Fibroblast of lung (primary cell): Measurements from ENCODE around the gene GALNT12. TPM values are rescaled to one million over a fixed set of nuclear protein-coding genes. Genes with fewer than 3 reads are reported as not detected.
A peak's percentile ranks its signal among the peaks of the same experiment; 100 is the strongest.

Experiments
- DNase-seq, 2 donors: peaks; one replicate each; pipeline versions ENCODE4 v3.0.0 to v3.0.0-alpha.2; 2010; ENCODE audit warnings: low read depth in 2 of 2
- H2AFZ ChIP-seq: 2 replicates; pipeline ENCODE4 v1.5.1; 2012; ENCODE audit warnings: low read length, control low read depth, inconsistent platforms
- H3K27ac ChIP-seq: 2 replicates; pipeline ENCODE4 v1.5.1; 2011; ENCODE audit warnings: low read length, control low read depth; ENCODE audit not compliant: insufficient read depth
- H3K27me3 ChIP-seq: 2 replicates; pipeline ENCODE4 v1.5.1; 2011; ENCODE audit warnings: mild to moderate bottlenecking, low read length; ENCODE audit not compliant: control insufficient read depth, insufficient read depth
- H3K36me3 ChIP-seq: 2 replicates; pipeline ENCODE4 v1.5.1; 2011; ENCODE audit warnings: low read length; ENCODE audit not compliant: control insufficient read depth, insufficient read depth
- H3K4me1 ChIP-seq: 2 replicates; pipeline ENCODE4 v1.5.1; 2011; ENCODE audit warnings: low read length; ENCODE audit not compliant: control insufficient read depth, insufficient read depth; ENCODE audit errors: extremely low read depth
- H3K4me2 ChIP-seq: 2 replicates; pipeline ENCODE4 v1.5.1; 2011; ENCODE audit warnings: low read length, control low read depth; ENCODE audit not compliant: insufficient read depth; ENCODE audit errors: extremely low read depth
- H3K4me3 ChIP-seq, 4 experiments: fragments of 200-600 bp in 1 of 4; sonication (generic) in 1 of 4; replicated peaks in 1 of 4; 2 replicates each; pipeline ENCODE4 v1.5.1; 2011 to 2016; ENCODE audit warnings: low read length in 4 of 4, low read depth in 3 of 4, mild to moderate bottlenecking in 3 of 4, control low read depth in 2 of 4, inconsistent platforms in 1 of 4, mixed read lengths in 1 of 4; ENCODE audit not compliant: insufficient read depth in 1 of 4; ENCODE audit errors: control extremely low read depth in 1 of 4
- H3K79me2 ChIP-seq: 2 replicates; pipeline ENCODE4 v1.5.1; 2012; ENCODE audit warnings: mild to moderate bottlenecking, low read length, inconsistent platforms; ENCODE audit not compliant: control insufficient read depth, insufficient read depth
- H3K9ac ChIP-seq: 2 replicates; pipeline ENCODE4 v1.5.1; 2011; ENCODE audit warnings: mild to moderate bottlenecking, low read length, control low read depth; ENCODE audit not compliant: insufficient read depth
- H3K9me3 ChIP-seq: 2 replicates; pipeline ENCODE4 v1.5.1; 2012; ENCODE audit warnings: low read depth, low read length; ENCODE audit not compliant: control insufficient read depth, insufficient read depth
- H4K20me1 ChIP-seq: 2 replicates; pipeline ENCODE4 v1.5.1; 2011; ENCODE audit warnings: low read length; ENCODE audit not compliant: control insufficient read depth, insufficient read depth; ENCODE audit errors: extremely low read depth
- CTCF ChIP-seq, 2 donors: IDR thresholded peaks in 1 of 2; conservative IDR thresholded peaks in 1 of 2; 1 replicate in 1 of 2; 2 replicates in 1 of 2; pipeline ENCODE4 v1.5.1; 2011 to 2012; ENCODE audit warnings: low read length in 2 of 2, control low read depth in 1 of 2, inconsistent platforms in 1 of 2, low read depth in 1 of 2, mild to moderate bottlenecking in 1 of 2
- EZH2 ChIP-seq: IDR thresholded peaks from 2 replicates; pipeline ENCODE4 v1.5.1; 2012; ENCODE audit warnings: low read length, control low read depth, mild to moderate bottlenecking; ENCODE audit errors: missing control alignments
- polyA plus RNA-seq, 2 donors: library from polyadenylated mRNA; depleted of rRNA in 1 of 2; stranded (reverse) in 1 of 2; unstranded in 1 of 2; fragments of >200 nt; gene quantifications; 2 replicates each; pipeline ENCODE4 v1.2.1, GENCODE V29; 2011 to 2012; ENCODE audit warnings: missing spikeins in 1 of 2
- total RNA-seq: library from RNA; depleted of rRNA; stranded (reverse); fragments of >200 nt; gene quantifications from 2 replicates; pipeline ENCODE4 v1.2.1, GENCODE V29; 2014

GALNT12 gene
- total and polyA plus RNA-seq, 2 donors (not counting 1 experiment from before 2014, with no cell fraction given) = 9.4 to 18.2 TPM

GRCh38 chr9:98887918-98888510 lies 80.5 kb downstream of the GALNT12 start:
- Histone ChIP-seq H3K4me3 (no peak overlapping the region), H3K4me2 (no peak overlapping the region), H3K9ac (no peak overlapping the region), H3K9me3 (no peaks in the 10 kb centered on the region), H3K36me3 (no peaks in the 10 kb centered on the region), H4K20me1 (no peaks in the 10 kb centered on the region), H3K4me1 (peaks cover 5% of the 10 kb centered on the region), H3K27ac (no peak overlapping the region), H3K27me3 (no peaks in the 10 kb centered on the region), H3K79me2 (no peaks in the 10 kb centered on the region), H2AFZ (no peak overlapping the region)
- DNase-seq = peak in 1 of 2 donors; percentile 30
- TF ChIP-seq EZH2 = no peak
- no peak for TF ChIP-seq CTCF (conservative IDR thresholded peaks at IDR 0.05 in 1 of 2, IDR thresholded peaks at IDR 0.05 in 1 of 2; ENCODE audit: low read depth in 1 of 2, low read length in 2 of 2)

GRCh38 chr9:98888801-98889421 lies 81.4 kb downstream of the GALNT12 start:
- TF ChIP-seq CTCF (conservative IDR thresholded peaks at IDR 0.05 in 1 of 2, IDR thresholded peaks at IDR 0.05 in 1 of 2; ENCODE audit: low read depth in 1 of 2, low read length in 2 of 2) (no peak), EZH2 (no peak)
- H3K27me3 ChIP-seq = no peaks in the 10 kb centered on the region
- H3K4me2 ChIP-seq = peak overlapping the region; percentile 40
- no peaks in the 10 kb centered on the region for H4K20me1 ChIP-seq
- no peaks in the 10 kb centered on the region for H3K79me2 ChIP-seq
- H3K27ac ChIP-seq = no peak overlapping the region
- H3K9ac ChIP-seq = no peak overlapping the region
- DNase-seq = peak; percentile 50 to 60
- H3K4me1 ChIP-seq = peaks cover 5% of the 10 kb centered on the region
- no peak overlapping the region for H3K4me3 ChIP-seq
- H2AFZ ChIP-seq = no peak overlapping the region
- H3K9me3 ChIP-seq = no peaks in the 10 kb centered on the region
- H3K36me3 ChIP-seq = no peaks in the 10 kb centered on the region

GRCh38 chr9:98890256-98890655 lies 82.8 kb downstream of the GALNT12 start:
- no peaks in the 10 kb centered on the region for H3K79me2 ChIP-seq
- no peaks in the 10 kb centered on the region for H3K9me3 ChIP-seq
- no peak overlapping the region for H3K4me3 ChIP-seq
- H3K4me2 ChIP-seq = no peak overlapping the region
- H3K27ac ChIP-seq = no peak overlapping the region
- no peaks in the 10 kb centered on the region for H3K27me3 ChIP-seq
- no peak for DNase-seq
- no peak overlapping the region for H3K9ac ChIP-seq
- no peak for TF ChIP-seq EZH2
- no peak for TF ChIP-seq CTCF (conservative IDR thresholded peaks at IDR 0.05 in 1 of 2, IDR thresholded peaks at IDR 0.05 in 1 of 2; ENCODE audit: low read depth in 1 of 2, low read length in 2 of 2)
- H2AFZ ChIP-seq = no peak overlapping the region
- no peaks in the 10 kb centered on the region for H4K20me1 ChIP-seq
- H3K4me1 ChIP-seq = peaks cover 5% of the 10 kb centered on the region
- no peaks in the 10 kb centered on the region for H3K36me3 ChIP-seq
